Measurements from ENCODE around the gene KLF5.
A peak's percentile ranks its signal among the peaks of the same experiment; 100 is the strongest.

The KLF5 gene

DNA sequence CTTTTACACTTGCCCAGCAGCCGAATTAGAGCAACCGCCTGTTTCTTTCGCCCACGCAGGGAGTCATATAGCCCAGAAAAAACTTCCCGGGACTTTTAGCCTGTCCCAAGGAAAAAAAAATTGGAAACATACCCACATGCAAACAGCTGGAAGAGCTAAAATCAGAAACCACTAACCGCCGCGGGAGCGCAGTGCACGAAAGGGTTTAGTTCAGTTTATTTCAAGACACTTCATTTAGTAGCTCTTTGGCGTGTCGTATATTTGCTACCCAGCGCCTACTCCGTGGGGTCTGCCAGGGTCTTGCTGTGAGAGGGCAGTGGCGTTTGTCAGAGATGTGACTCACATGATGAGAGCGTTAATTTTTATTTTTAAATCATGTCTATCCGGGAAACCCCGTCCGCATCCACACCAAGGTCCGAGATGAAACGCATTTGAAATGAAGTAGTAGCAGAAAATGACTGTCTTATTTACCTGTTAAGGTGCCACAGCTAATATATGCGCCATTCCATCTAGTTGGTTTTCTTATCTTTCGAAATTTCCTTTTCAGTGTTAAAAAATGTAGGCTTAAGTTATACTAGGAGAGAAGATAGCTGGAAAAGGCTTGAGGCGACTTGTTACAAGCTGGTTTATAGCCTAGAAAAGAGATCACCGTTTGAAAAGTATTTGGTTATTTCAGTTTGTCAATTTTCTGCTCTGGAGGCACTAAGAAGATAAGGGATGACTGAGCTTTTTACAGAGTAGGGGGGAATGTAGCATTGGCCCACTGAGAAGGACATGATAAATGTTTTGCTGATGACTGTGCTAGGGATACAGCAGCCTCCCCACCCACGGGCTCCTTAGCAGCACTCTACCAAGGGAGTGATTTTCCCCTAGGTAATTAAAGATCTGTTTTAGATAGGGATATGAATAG is 1.7 kb downstream of the KLF5 start:
- no peak for DNase-seq

DNA sequence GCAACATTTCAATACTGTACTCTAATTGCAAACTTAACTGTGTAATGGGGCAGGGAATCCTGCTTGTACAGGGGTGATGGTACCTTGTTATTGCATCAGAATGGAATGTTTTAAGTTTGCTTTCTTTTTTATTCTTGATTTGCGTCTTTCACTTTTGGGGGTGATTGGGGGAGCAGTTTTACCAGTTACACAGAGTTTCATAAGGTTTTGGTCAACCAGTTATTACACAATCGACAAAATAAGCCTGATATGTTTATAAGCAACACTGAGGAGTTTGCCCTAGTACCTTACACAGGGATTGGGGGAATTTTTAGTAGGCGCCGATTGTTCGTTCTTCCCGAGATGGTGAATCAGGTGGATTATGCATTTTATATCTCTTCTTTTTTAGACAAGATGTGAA is 2.7 kb downstream of the KLF5 start:
- no peak for DNase-seq

DNA sequence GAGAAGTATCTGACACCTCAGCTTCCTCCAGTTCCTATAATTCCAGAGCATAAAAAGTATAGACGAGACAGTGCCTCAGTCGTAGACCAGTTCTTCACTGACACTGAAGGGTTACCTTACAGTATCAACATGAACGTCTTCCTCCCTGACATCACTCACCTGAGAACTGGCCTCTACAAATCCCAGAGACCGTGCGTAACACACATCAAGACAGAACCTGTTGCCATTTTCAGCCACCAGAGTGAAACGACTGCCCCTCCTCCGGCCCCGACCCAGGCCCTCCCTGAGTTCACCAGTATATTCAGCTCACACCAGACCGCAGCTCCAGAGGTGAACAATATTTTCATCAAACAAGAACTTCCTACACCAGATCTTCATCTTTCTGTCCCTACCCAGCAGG is 3.1 kb downstream of the KLF5 start:
- DNase-seq: no peak

DNA sequence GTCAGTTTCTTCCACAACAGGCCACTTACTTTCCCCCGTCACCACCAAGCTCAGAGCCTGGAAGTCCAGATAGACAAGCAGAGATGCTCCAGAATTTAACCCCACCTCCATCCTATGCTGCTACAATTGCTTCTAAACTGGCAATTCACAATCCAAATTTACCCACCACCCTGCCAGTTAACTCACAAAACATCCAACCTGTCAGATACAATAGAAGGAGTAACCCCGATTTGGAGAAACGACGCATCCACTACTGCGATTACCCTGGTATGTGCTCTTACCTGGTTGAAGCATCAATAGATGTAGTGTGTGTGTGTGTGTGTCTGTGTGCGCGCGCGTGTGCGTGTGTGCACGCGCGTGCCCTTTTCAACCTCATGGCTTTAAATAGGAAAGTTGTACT is 3.7 kb downstream of the KLF5 start:
- DNase-seq: no peak

DNA sequence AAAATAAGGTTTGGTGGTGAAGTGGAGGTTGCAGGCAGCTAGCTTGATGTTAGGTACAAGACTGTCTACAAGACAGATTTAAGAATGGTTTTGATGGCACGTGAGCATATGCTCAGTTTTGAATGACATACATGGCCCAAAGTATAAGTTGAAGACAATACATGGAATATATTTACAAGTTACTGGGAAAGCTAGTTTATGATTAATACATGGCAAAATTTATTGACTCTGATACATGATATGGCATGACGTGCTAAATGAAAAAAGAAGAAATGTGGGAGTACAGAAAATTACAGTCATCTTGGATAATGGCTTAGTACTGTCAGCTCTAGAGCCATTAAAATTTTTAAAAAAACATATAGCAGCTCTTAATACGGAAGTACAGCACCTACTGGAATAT is 4.4 kb downstream of the KLF5 start:
- no peak for DNase-seq

DNA sequence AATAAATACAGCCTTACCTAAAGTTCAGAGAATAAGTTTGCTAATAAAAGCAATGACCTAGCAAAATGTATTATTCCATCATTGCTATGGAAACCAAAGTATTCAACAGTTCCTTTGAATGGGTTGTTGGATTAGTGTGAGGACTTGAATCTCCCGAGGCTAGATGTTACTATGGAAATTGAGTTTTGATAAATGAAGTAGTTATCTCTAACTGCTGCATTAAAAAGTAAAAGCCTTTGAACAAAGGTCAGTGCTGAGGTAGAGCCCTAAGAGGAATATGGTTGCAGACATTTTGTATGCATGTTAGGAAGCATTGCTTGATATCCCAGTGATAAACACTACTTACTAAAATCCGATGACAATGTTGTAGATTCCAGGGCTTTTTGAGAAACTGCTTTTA is 6.2 kb downstream of the KLF5 start:
- DNase-seq: no peak

DNA sequence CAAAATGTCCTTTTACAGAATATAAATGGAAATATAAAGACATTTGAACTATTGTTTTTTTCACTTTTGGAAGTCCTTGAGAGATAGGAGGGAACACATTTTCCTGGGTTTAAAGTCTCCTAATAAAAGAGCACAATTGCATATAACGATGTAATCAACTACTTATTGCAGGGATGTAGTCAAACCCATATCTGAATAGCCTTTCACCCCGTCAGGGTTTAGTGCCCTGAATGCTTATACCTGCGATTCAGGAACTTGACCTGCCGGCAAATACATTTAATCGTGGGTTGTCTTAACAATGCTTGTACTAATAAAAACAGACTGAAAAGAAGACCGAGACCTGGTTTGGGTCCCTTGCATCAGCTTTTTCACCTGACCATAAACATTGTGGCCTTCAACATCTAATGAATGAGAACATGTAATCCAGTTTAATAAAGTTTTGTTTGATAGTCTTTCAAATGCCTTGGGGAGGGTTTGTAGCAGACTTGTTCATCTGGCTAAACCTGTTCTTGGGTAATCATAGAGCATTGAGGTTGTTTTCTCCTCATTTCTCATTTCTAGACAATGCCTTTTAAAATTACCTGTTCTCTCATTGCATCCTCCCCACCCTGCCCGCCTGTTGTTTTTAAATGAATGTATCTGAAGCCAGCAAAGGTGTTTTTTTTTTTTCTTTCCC is 7.0 kb downstream of the KLF5 start:
- DNase-seq: peak; percentile 32

DNA sequence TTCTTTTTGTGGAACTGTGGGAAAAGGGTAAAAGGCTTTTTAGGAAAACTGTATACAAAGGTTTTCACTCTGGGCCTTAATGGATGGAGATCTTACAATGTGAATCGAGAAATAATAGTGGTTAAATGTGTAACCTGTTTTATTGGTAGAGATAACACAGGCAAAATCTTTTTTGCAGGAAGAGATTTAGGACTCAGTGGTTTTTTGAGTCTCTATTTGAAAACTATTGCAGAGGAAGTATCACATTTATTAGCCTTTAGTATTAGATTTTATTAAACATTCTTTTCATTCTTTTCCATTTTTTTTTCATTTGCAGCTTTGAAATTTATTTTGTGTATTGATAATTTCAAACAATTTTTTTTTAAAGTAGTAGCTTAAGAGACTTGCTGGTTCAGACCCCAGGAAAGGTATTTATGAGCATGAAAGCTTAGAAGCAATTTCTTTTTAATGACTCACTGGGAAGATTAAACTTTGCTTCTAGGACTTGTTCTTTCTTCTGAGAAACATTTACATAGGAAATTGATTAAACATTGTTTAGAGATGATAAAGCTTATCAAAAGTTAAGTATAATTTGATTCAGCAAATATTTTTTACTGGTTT is 10.5 kb downstream of the KLF5 start:
- DNase-seq: no peak

DNA sequence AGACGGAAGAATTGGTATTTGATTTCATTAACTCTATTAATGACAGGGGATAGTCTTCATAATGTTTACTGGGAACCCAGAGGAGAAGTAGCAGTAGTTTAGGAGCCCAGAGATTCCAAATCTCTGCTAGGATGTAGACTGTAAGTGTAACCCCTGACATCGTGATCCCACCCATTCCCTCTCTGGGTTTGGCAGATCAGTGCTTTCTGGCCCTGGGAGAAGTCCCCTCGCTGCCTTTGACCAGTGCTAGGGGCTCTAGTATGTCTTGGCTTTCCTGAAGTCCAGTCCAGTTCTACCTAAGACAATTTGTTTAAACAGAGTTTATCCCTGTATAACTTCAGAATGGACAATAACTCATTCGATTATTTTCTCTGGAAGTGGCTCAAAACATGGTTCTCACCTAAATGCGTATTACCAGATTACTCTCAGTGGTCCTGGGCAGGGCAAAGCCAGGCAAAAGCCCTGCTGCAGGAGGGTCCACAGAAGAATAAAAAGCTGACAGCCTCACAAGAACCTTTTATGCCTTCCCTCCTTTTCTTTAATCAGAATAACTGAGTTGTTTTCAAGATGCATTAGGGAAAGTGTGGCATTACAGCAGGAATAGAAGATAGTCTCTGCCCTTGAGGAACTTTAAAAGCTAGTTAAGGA is 11.8 kb downstream of the KLF5 start:
- no peak for DNase-seq

DNA sequence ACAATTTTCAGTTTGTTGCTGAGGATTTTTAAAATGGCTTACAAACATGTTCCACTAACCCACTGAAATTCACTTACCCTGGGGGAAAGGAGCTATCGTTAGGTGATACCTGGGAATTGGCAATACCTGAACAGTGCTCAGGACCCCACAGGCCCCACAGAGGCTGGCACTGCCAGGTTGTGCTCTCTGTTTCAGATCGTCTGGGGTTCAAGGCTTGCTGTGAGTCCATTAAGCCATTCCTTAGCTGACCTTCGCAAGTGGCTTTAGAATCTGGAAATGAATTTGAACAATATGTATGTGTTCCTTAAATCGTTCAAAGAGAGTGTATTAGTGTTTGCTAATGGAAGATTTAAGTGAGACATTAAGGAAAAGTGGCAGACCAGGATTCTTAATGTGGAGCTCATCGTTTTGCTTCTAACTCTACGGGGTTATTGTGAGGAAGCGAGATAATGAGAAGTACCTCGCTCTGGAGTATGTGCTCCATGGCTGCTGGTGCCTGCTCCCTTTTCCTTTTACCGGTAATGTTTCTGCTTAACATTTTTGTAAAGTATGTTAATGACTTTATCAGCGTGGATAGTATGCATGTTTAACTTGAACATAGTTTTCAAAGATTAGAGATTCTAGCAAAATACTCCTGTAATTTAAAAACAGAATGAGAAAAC is 13.6 kb downstream of the KLF5 start:
- no peak for DNase-seq

DNA sequence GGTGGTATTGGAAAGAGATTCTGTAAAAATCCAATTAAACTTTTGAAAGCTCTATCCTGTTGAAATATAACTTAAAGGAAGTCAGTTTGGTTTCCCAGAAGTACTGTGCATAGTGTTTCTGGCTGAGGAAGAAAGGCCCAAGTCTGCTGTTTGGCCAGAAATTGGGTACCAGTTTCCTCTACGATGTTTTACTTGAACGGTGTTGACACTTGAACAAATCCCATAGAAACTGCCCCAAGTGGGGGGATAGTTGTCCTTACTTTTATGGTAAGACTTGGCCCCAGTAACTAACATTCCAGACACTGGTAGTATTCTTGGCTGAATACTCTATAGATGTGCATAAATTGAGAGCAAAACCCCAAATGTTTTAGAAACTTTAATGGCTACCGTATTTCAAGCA is 14.2 kb downstream of the KLF5 start:
- no peak for DNase-seq

DNA sequence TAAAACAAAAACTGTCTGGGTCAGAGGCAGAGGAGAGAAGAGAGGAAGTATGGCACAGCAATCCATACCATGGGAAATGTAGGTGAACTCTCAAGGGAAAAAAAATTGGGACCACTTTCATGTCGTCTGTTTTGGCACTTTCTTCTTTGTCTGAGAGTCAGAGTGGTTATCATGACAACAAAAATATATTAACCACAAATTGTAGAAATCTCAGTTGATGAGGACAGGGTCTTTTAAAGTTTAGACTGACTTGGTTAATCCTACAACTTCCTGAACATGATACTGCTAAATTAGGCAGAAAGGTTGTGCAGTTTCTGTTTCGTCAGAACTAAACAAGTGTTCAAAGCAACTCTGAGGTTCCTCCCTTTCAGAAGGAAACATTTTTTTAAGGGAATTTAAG is 15.2 kb downstream of the KLF5 start:
- no peak for DNase-seq

DNA sequence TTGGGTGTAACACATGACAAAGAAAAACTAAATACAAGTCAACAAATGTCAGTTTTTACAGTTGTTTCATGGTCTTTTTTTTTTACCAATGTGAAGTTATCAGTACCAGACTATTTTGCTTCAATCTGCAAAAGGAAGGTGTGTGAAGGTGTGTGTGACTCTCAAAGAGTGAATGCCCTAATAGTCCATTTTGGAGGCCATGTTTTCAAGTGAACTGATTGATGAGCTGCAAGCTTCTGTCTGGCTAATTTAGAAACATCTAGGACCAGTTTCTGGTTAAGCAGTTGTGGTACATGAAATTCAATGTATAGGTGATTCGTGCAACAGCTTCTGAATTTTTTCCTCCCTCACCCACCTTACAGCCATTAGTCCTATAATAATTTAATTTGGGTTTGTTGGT is 16.1 kb downstream of the KLF5 start:
- DNase-seq: no peak

DNA sequence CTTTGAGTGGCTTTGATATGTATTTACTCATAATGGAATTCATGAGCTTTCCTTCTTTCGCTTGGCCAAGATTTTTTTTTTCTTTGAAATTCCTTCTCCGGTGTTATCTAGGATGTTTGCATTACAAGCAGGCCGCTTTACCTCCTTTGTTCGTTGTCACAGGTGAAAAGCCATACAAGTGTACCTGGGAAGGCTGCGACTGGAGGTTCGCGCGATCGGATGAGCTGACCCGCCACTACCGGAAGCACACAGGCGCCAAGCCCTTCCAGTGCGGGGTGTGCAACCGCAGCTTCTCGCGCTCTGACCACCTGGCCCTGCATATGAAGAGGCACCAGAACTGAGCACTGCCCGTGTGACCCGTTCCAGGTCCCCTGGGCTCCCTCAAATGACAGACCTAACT is 16.7 kb downstream of the KLF5 start:
- no peak for DNase-seq

DNA sequence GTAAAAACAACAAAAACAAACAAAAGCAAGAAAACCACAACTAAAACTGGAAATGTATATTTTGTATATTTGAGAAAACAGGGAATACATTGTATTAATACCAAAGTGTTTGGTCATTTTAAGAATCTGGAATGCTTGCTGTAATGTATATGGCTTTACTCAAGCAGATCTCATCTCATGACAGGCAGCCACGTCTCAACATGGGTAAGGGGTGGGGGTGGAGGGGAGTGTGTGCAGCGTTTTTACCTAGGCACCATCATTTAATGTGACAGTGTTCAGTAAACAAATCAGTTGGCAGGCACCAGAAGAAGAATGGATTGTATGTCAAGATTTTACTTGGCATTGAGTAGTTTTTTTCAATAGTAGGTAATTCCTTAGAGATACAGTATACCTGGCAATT is 17.1 kb downstream of the KLF5 start:
- DNase-seq: no peak

DNA sequence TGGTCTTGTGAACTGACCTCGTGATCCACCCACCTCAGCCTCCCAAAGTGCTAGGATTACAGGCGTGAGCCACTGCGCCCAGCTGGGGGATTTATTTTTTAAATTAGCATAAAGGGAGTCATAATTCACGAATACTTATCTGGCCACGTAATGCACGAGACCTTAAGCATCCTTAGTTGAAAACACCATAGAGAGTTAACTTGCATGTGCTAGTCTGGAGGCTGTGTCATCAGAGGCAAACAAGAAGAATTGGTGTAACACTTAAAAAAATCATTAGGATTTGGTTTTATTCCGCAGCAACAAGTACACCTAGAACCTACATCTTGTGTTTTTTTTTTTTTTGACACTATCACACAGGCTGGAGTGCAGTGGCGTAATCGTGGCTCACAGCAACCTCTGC is 19.1 kb downstream of the KLF5 start:
- DNase-seq: no peak

DNA sequence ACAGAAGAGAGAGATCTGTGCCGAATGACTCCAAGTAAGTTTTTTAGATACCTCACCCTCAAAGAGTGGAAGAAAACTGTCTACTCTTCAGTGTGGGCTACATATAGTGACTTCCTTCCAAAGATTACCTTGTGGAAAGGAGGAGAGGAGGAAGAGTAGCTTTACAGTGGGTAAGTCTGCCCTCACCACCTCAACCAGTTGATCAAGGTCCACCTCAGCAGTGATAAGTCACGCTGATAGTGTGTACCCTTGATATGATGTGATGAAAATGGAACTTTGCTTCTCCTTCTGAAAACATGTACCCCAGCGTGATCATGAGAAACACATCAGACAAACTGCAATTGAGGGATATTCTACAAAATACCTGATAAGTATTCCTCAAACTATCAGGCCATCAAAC is 20.6 kb downstream of the KLF5 start:
- DNase-seq: no peak

DNA sequence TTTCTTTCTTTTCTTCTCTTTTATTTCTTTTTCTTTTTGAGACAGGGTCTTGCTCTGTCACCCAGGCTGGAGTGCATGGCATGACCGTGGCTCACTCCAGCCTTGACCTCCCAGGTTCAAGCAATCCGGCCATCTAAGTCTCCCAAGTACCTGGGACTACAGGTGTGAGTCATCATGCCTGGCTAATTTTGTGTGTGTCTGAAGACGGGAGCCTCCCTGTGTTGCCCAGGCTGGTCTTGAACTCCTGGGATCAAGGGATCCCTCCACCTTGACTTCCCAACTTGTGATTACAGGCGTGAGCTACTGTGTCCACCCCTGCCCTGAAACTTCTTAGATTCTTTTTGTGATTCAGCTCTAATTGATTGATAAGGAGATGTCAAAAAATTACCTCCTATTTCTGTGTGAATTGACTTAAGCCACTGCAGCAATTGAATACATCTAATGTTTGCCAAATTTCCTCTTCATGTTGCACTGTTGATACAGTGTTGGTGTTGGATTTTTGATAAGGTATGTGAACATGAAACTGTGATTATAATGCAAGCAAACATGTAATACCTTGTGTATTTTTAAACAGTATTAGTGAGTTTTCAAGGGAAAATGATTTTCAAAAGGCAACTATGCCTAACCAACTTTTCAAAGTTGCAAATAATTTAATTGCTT is 22.6 kb downstream of the KLF5 start:
- DNase-seq: no peak

DNA sequence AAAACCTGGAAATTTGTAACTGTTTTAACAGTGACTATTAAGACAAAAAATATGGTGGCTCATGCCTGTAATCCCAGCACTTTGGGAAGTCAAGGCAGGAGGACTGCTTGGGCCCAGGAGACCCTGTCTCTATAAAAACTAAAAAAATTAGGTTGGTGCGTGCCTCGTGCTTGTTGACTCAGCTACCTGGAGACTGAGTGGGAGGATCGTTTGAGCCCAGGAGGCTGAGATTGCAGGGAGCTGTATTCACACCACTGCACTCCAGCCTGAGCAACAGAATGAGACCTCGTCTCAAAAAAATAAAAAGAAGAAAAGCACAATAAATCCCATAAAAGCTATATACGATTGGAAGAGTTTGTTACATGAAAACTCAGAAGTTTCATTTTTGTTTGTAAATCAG is 23.7 kb downstream of the KLF5 start:
- no peak for DNase-seq

DNA sequence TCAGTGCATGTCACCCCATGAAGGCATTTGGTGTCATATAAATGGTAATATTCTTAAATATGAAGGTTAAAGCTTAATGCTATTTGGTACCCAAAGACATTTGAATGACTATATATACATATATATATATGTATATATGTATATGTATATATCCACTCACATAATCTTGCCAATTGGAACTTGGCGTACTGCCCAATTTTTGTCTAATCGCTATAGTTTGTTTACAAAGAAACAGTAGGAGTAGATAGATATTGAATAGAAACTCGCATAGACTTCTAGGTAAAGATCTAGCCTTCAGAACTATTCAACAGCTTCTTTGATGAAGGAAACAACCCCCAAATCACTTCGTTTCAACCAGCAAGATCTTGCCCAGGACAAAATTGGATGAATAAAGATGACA is 24.1 kb downstream of the KLF5 start:
- no peak for DNase-seq

DNA sequence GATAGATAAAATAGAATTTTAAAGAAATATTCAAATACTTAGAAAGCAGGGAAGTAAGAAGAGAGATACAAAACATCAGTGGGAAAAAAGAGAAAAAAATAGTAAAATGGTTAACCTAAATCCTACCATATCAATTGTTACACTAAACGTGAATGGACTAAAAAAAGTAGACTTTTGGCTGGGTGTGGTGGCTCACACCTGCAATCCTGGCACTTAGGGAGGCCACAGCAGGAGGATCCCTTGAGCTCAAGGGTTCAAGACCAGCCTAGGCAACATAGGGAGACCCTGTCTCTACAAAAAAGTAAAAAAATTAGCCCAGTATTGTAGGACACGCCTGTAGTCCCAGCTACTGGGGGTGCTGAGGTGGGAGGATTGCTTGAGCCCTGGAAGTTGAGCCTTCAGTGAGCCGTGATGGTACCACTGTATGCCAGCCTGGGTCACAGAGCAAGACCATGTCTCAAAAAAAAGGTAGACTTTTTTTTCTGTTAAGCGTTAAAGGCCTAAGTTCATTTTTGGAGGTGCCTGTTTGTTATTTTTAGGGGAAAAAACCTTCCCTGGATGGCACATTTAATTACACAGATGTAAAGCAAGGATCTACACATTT is 29.6 kb downstream of the KLF5 start:
- no peak for DNase-seq

DNA sequence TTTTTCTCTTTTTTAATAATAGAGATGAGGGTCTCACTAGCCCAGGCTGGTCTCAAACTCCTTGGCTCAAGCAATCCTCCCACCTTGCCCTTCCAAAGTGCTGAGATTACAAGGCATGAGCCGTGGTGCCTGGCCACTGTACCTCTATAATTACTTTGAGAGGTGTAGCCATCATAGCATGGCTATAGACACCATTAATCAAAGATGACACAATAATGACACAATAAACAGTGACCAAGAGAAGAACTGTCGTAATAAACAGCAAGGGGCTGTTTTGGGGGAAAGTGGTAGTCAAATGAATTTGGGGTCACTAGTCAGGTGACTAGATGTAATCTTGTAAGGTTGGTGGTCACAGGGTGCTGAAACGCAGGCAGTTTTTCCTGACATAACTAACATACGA is 30.4 kb downstream of the KLF5 start:
- DNase-seq: no peak

Measured in NCI-H1048 (cell line).